Measurements from ENCODE around the gene TTBK1.

The TTBK1 gene

GRCh38 chr6:43269273-43270007 is 26.2 kb downstream of the TTBK1 start:
- DNase-seq (ENCODE audit: low spot score) (no peak), FAIRE-seq (no peak)

GRCh38 chr6:43271103-43271815 is 28.0 kb downstream of the TTBK1 start:
- DNase-seq (ENCODE audit: low spot score) (no peak), FAIRE-seq (no peak)

GRCh38 chr6:43271944-43272343 is 28.7 kb downstream of the TTBK1 start:
- DNase-seq (ENCODE audit: low spot score) (no peak), FAIRE-seq (no peak)

GRCh38 chr6:43273707-43274106 is 30.4 kb downstream of the TTBK1 start:
- FAIRE-seq (no peak), DNase-seq (ENCODE audit: low spot score) (no peak)

- FAIRE-seq (no peak), DNase-seq (ENCODE audit: low spot score) (no peak)
Measured at GRCh38 chr6:43274127-43274915, 31.0 kb downstream of the TTBK1 start.

GRCh38 chr6:43274916-43275597 is 31.8 kb downstream of the TTBK1 start:
- no peak for FAIRE-seq
- DNase-seq (ENCODE audit: low spot score): no peak

GRCh38 chr6:43275801-43276576 is 32.7 kb downstream of the TTBK1 start:
- FAIRE-seq (no peak), DNase-seq (ENCODE audit: low spot score) (no peak)

GRCh38 chr6:43276577-43277305 is 33.5 kb downstream of the TTBK1 start:
- no peak for DNase-seq (ENCODE audit: low spot score)
- no peak for FAIRE-seq

GRCh38 chr6:43277306-43277642 is 34.0 kb downstream of the TTBK1 start:
- FAIRE-seq (no peak), DNase-seq (ENCODE audit: low spot score) (no peak)

- DNase-seq (ENCODE audit: low spot score) (peak; percentile 18), FAIRE-seq (no peak)
Measured at GRCh38 chr6:43277643-43278523, 34.6 kb downstream of the TTBK1 start.

GRCh38 chr6:43278524-43279078 is 35.3 kb downstream of the TTBK1 start:
- FAIRE-seq (no peak), DNase-seq (ENCODE audit: low spot score) (peak; percentile 63)

GRCh38 chr6:43280234-43280633 is 37.0 kb downstream of the TTBK1 start:
- no peak for DNase-seq (ENCODE audit: low spot score)
- FAIRE-seq: no peak

- no peak for FAIRE-seq
- no peak for DNase-seq (ENCODE audit: low spot score)
Measured at GRCh38 chr6:43282060-43282459, 38.8 kb downstream of the TTBK1 start.

GRCh38 chr6:43282636-43283513 is 39.6 kb downstream of the TTBK1 start:
- no peak for FAIRE-seq

GRCh38 chr6:43283514-43283901 is 40.2 kb downstream of the TTBK1 start:
- no peak for DNase-seq (ENCODE audit: low spot score)
- no peak for FAIRE-seq

More at GRCh38 chr6:43282636-43283513, 39.6 kb downstream of the TTBK1 start:
- DNase-seq (ENCODE audit: low spot score): no peak

- FAIRE-seq (no peak), DNase-seq (ENCODE audit: low spot score) (no peak)
Measured at GRCh38 chr6:43283905-43284304, 40.6 kb downstream of the TTBK1 start.

- DNase-seq (ENCODE audit: low spot score) (no peak), FAIRE-seq (no peak)
Measured at GRCh38 chr6:43284991-43285781, 41.9 kb downstream of the TTBK1 start.

All from RCC 7860 (cell line).